GM20000 (cell line): ENCODE data around the gene PAK3.

Experiments used
- DNase-seq: peaks from one replicate; pipeline ENCODE4 v3.0.0; 2012; ENCODE audit warnings: low spot score
- TF ChIP-seq, protein P1 (sequence below): IDR thresholded peaks from 2 replicates; pipeline ENCODE4 v1.5.1; 2012; ENCODE audit warnings: mild to moderate bottlenecking, control low read depth; ENCODE audit errors: extremely low read depth, missing control alignments

Gene PAK3

DNA sequence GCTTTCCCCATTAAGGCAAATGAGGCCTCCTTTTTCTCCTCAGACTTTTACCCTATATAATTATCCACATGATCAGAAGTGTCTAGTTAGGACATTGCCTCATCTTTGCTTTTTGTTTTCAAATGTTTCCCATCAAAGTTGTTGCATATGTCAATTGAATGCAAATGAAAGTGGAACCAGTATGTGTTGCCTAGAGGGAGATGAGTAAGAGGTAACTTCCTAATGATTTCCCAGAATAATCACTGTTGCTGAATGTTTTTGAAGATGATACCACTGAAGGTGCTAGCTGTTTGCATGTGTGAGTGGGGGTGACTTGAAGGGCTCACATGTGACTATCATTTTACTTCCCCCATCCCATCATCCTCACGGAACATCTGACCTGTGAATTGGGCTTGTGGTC lies 33.9 kb downstream of the PAK3 start:
- no peak for DNase-seq
- TF ChIP-seq, protein P1, sequence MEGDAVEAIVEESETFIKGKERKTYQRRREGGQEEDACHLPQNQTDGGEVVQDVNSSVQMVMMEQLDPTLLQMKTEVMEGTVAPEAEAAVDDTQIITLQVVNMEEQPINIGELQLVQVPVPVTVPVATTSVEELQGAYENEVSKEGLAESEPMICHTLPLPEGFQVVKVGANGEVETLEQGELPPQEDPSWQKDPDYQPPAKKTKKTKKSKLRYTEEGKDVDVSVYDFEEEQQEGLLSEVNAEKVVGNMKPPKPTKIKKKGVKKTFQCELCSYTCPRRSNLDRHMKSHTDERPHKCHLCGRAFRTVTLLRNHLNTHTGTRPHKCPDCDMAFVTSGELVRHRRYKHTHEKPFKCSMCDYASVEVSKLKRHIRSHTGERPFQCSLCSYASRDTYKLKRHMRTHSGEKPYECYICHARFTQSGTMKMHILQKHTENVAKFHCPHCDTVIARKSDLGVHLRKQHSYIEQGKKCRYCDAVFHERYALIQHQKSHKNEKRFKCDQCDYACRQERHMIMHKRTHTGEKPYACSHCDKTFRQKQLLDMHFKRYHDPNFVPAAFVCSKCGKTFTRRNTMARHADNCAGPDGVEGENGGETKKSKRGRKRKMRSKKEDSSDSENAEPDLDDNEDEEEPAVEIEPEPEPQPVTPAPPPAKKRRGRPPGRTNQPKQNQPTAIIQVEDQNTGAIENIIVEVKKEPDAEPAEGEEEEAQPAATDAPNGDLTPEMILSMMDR = no peak

DNA sequence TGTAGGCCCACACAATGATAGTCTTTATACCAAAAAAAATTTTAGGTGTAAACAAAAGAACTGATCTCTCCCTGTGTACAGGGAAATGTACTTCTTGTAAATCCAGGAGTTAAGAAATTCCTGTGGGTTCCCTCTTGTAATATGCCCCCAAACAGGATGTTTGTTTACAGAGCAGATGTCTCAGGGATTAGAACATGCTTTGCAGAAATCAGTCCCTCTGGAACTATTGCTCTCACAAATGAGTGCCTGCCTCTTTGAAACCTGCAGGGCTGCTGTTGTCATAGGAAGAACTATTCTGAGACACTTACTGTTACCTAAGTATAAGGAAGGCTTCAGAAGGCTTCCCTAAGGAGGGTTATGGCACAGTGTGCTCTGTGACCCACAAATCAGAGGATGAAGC lies 35.6 kb downstream of the PAK3 start:
- DNase-seq = no peak
- TF ChIP-seq, protein P1 = no peak

DNA sequence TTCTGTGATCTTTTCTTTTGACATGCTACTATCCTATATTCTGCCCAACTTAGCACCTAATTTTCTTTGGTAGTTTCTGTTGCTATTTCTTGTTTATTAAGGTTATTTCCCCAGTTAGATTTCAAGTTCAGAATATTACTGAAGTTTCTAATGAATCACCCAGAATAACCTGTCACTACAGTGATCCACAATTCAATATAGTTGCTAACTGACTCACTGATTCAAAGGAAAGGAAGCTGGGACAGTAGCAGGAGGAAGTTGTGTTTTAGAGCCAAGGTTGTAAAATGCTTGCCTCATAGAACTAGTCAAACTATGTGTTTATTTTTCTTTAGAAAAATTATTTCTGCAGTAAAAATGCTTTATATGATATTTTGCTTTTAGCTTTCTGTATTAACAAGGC lies 37.4 kb downstream of the PAK3 start:
- TF ChIP-seq, protein P1 = no peak

DNA sequence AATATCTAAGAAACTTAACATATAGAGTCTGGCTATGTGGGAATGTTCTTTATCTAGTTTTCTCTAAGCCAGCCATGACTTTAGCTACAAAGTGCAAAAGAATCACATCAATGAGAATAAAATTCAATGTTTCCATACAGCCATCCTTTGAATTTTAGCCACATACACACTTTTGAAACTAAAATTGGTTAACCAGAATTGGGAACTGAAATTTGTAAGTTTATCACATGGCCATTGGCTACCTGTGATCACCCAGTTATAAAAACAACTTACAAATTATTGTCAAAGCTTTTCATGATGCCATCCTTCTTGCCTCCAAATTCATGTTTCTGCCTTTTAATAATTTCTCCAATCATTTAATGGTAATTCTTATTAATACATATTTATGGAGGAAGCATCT lies 49.9 kb downstream of the PAK3 start:
- TF ChIP-seq, protein P1 = no peak
- no peak for DNase-seq

More for the DNA sequence above, 37.4 kb downstream of the PAK3 start:
- DNase-seq = no peak

DNA sequence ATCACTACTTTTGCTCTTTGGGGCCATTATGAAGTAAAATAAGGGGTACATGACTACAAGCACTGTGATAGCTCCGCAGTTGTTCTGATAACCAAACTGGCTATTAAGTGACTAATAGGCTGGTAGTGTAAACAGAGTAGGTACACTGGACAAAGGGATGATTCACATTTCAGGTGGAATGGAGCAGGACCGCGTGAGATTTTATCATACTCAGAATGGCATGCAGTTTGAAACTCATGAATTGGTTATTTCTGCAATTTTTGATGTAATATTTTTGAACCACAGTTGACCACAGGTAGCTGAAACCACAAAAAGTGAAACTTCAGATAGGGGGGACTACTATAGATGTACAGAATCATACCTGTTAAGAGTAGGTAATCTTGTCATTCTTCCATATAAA lies 55.8 kb downstream of the PAK3 start:
- TF ChIP-seq, protein P1 = no peak
- DNase-seq = no peak

DNA sequence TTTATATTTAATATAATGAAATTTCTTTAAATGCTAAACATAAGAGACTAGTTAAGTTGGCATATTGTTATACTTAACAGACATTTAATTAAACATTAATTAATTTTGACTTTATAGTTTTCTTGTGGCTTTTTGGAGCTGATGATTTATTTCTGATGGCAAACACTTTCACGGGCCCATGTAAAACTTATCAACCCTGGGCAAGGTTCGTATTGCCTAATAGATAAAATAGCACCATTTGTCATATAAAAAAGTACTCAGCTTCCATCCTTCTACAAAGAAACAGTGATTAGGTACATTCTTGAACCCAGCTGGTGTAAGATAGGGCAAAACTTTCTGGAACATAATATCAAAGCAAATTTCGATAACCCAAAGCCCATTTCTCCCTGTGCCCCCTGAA lies 63.2 kb downstream of the PAK3 start:
- TF ChIP-seq, protein P1 = no peak
- no peak for DNase-seq

DNA sequence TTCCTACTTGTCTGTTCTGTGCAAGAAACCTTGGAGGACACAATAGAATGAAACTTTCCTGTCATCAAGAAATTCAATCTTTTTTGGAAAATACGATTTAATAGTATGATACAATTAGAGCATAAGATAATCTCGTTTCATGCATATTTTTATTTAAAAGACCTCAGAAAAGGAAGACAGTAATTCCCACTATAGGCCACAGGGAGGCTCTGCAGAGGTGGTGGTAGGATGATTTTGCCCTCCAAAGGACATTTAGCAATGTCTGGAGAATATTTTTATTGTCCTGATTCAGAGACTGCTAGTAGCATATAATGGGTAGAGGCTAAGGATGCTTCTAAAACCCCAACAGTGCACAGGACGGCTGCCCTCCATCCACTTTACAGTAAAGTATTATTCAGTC lies 68.7 kb downstream of the PAK3 start:
- TF ChIP-seq, protein P1 = no peak
- no peak for DNase-seq

DNA sequence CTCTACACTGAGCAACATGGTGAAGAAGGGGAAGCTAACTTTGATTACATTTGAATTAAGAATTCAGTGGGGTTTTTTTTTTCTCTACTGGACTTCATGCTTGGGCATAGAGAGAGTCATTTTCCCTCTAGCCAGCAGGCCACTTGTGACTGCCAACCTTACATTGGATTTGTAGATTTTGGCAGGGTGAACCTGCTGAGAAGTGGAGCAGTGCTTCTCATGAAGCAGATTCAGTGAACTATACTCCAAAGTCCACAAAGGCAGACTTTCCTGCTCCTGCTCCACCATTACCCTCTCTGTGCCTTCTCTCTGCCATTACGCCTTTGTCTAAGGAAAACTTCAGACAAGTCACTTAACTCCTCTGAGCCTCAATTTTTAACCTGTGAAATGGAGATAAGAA lies 69.9 kb downstream of the PAK3 start:
- no peak for DNase-seq
- TF ChIP-seq, protein P1 = no peak
